A549 (cell line): Measurements from ENCODE around the gene NOC4L. TPM values are rescaled to one million over a fixed set of nuclear protein-coding genes. Genes with fewer than 3 reads are reported as not detected.

Source experiments
- ATAC-seq, 2 experiments: fragments of 200-7000 bp in 1 of 2; fragments of >200 bp in 1 of 2; cut with Nextera tagmentation in 1 of 2; cut with Tn5 transposase in 1 of 2; 3 replicates each; pipeline versions ENCODE4 v1.8.0 to v1.9.1; 2018 to 2020; ENCODE audit warnings: mild to moderate bottlenecking in 1 of 2, moderate library complexity in 1 of 2
- CTCF ChIA-PET: fragments of 300-600 bp; sonication (Branson Sonifier 250); formaldehyde crosslinking; extraction: SDS; loops from one replicate; lab custom pipeline; 2021; ENCODE audit warnings: antibody characterized with exemption, inconsistent platforms; lab: Yijun Ruan, JAX
- POLR2A ChIA-PET: fragments of 350-600 bp; formaldehyde crosslinking; extraction: SDS; loops from one replicate; lab custom pipeline; 2021; ENCODE audit warnings: antibody characterized with exemption, inconsistent platforms; lab: Yijun Ruan, JAX
- DNase-seq, 2 experiments: peaks; one replicate each; pipeline versions ENCODE4 v3.0.0 to v3.0.0-alpha.2; 2011 to 2016; ENCODE audit warnings: low read depth in 1 of 2, low spot score in 1 of 2
- FAIRE-seq: peaks from 2 replicates; lab custom pipeline; 2011; peaks lifted over from hg19 to GRCh38; lab: Jason Lieb, UNC
- H3K27ac ChIP-seq, 2 experiments: fragments of >200 bp; sonication (Bioruptor Twin); formaldehyde crosslinking; 3 replicates each; pipeline ENCODE4 v1.5.1; 2016 to 2017
- H3K4me1 ChIP-seq: fragments of >200 bp; sonication (Bioruptor Twin); formaldehyde crosslinking; 3 replicates; pipeline ENCODE4 v1.6.1; 2016
- H3K4me2 ChIP-seq: fragments of >200 bp; sonication (Bioruptor Twin); formaldehyde crosslinking; 3 replicates; pipeline ENCODE4 v1.6.1; 2016
- H3K4me3 ChIP-seq: fragments of >200 bp; sonication (Bioruptor Twin); formaldehyde crosslinking; 3 replicates; pipeline ENCODE4 v1.5.1; 2016
- H3K9me3 ChIP-seq: fragments of >200 bp; sonication (Bioruptor Twin); formaldehyde crosslinking; 3 replicates; pipeline ENCODE4 v1.6.1; 2016
- BHLHE40 ChIP-seq: IDR thresholded peaks from 2 replicates; pipeline ENCODE4 v1.6.1; 2012; ENCODE audit warnings: low read depth, low read length, inconsistent platforms
- CHD4 ChIP-seq: fragments of 200-600 bp; sonication (generic); IDR thresholded peaks from 2 replicates; pipeline ENCODE4 v1.6.1; 2016; ENCODE audit warnings: antibody characterized with exemption, mild to moderate bottlenecking, borderline replicate concordance
- FOSL2 ChIP-seq, 2 experiments: fragments of 450-650 bp in 1 of 2; fragments of >200 bp in 1 of 2; sonication (Bioruptor Twin) in 1 of 2; formaldehyde crosslinking; IDR thresholded peaks; 2 replicates each; pipeline versions ENCODE4 v1.5.0 to v1.6.1; 2016 to 2020; ENCODE audit warnings: mild to moderate bottlenecking in 1 of 2, moderate library complexity in 1 of 2
- HMGXB4 ChIP-seq: fragments of 250-450 bp; sonication (Bioruptor Pico); IDR thresholded peaks from 2 replicates; pipeline ENCODE4 v1.5.0; 2021; ENCODE audit warnings: mild to moderate bottlenecking, moderate library complexity, borderline replicate concordance
- KDM1A ChIP-seq: fragments of 200-600 bp; sonication (generic); IDR thresholded peaks from 2 replicates; pipeline ENCODE4 v1.6.1; 2016; ENCODE audit warnings: low read depth, mild to moderate bottlenecking
- KDM5A ChIP-seq: fragments of 200-600 bp; sonication (generic); IDR thresholded peaks from 2 replicates; pipeline ENCODE4 v1.6.1; 2016; ENCODE audit warnings: antibody characterized with exemption, mild to moderate bottlenecking
- MYC ChIP-seq: IDR thresholded peaks from 2 replicates; pipeline ENCODE4 v1.6.1; 2012; ENCODE audit warnings: mild to moderate bottlenecking, inconsistent platforms, low read length, improper control_type of control experiment, borderline replicate concordance
- POLR2A ChIP-seq: IDR thresholded peaks from 2 replicates; pipeline ENCODE4 v1.6.1; 2012; ENCODE audit warnings: mild to moderate bottlenecking, low read length
- POLR2AphosphoS2 ChIP-seq: conservative IDR thresholded peaks from 2 replicates; pipeline ENCODE4 v1.6.1; 2012; ENCODE audit warnings: low read length, improper control_type of control experiment, inconsistent platforms
- RAD21 ChIP-seq, 2 experiments: fragments of >200 bp in 1 of 2; sonication (Bioruptor Twin) in 1 of 2; formaldehyde crosslinking in 1 of 2; IDR thresholded peaks in 1 of 2; conservative IDR thresholded peaks in 1 of 2; 2 replicates in 1 of 2; 3 replicates in 1 of 2; pipeline ENCODE4 v1.6.1; 2012 to 2018; ENCODE audit warnings: inconsistent platforms in 1 of 2
- RARB ChIP-seq: fragments of 250-450 bp; sonication (Bioruptor Pico); IDR thresholded peaks from 2 replicates; pipeline ENCODE4 v1.8.0; 2021; ENCODE audit warnings: mild to moderate bottlenecking, moderate library complexity
- TFCP2L1 ChIP-seq: fragments of 250-450 bp; sonication (Bioruptor Pico); IDR thresholded peaks from 2 replicates; pipeline ENCODE4 v1.5.0; 2021; ENCODE audit warnings: mild to moderate bottlenecking
- ZFP36 ChIP-seq: fragments of 450-650 bp; IDR thresholded peaks from 2 replicates; pipeline ENCODE4 v1.6.1; 2014; ENCODE audit warnings: borderline replicate concordance; ENCODE audit not compliant: partially characterized antibody
- ZNF302 ChIP-seq: fragments of 250-450 bp; sonication (Bioruptor Pico); IDR thresholded peaks from 2 replicates; pipeline ENCODE4 v1.9.0; 2021; ENCODE audit warnings: inconsistent platforms, mild to moderate bottlenecking, moderate library complexity
- ZSCAN20 ChIP-seq: fragments of 250-450 bp; sonication (Bioruptor Pico); IDR thresholded peaks from 2 replicates; pipeline ENCODE4 v1.8.0; 2022; ENCODE audit warnings: mild to moderate bottlenecking, moderate library complexity
- WGBS: methylation state at CpG from one replicate; pipeline ENCODE4 v1.1.6; 2017; ENCODE audit errors: missing lambda C conversion rate; 5-methylcytosine and 5-hydroxymethylcytosine counted together
- polyA plus RNA-seq, 4 experiments: library from polyadenylated mRNA; depleted of rRNA in 3 of 4; stranded (reverse); fragments of >200 nt; fragmentation: RNase III in 1 of 4; extraction: RNeasy Plus Mini Kit Qiagen cat#74134 plus additional on column Dnase treatment in 1 of 4; gene quantifications; 2 replicates in 3 of 4; 3 replicates in 1 of 4; pipeline ENCODE4 v1.2.3, GENCODE V29; 2011 to 2017
- TF ChIP-seq, protein P1 (sequence below): IDR thresholded peaks from 2 replicates; pipeline ENCODE4 v1.6.1; 2012
- TF ChIP-seq, protein P2 (sequence below): fragments of >200 bp; sonication (Bioruptor Twin); formaldehyde crosslinking; IDR thresholded peaks from 3 replicates; pipeline ENCODE4 v1.5.1; 2016

The NOC4L gene
- polyA plus RNA-seq, 2 of the 4 experiments (the other 2 are of a cell fraction): 12.1 to 34.1 TPM

DNA sequence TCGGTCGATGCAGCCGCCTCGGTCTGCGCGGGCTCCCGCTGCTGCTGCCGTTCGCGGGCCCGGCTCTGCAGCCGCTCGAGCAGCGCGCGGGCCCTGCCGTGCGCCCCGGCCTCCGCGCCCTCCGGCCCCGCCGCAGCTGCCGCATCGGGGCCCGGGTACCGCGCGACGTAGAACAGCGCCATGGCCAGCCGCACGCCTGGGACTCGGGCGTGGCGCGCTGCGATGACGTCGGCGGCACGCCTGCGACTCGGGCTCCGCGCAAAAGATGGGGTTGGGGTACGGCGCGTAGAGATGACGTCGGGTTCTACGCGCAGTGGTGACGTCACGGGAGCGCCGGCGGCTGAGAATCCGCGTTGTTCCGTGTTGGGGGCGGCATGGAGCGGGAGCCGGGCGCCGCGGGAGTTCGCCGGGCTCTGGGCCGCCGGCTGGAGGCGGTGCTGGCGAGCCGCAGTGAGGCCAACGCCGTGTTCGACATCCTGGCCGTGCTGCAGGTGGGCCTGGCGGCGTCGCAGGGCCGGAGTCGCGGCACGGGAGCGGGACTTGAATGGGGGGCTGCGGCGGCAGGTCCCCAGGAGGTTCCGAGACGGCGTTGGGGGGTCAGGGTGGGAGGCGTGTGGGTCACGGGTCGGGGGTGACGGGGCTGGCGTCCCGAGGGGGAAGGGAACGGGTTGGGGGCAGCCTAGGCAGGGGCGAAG, at the start of gene NOC4L, which contains the start of gene DDX51 (continued):
- TF ChIP-seq ZSCAN20: no peak
- TF ChIP-seq BHLHE40: peak; percentile 78; the same call in 1 of the 2 replicates
- TF ChIP-seq KDM5A: peak; percentile 78
- TF ChIP-seq, protein P1, sequence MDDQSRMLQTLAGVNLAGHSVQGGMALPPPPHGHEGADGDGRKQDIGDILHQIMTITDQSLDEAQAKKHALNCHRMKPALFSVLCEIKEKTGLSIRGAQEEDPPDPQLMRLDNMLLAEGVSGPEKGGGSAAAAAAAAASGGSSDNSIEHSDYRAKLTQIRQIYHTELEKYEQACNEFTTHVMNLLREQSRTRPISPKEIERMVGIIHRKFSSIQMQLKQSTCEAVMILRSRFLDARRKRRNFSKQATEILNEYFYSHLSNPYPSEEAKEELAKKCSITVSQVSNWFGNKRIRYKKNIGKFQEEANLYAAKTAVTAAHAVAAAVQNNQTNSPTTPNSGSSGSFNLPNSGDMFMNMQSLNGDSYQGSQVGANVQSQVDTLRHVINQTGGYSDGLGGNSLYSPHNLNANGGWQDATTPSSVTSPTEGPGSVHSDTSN: peak; percentile 65; the same call in 1 of the 2 replicates
- TF ChIP-seq POLR2AphosphoS2: no peak

- Histone ChIP-seq H3K9me3 (0 out of 3 replicates have a peak, but pooled peaks cover 2% of the 10 kb centered on the region), H3K4me2 (no peak overlapping the region), H3K27ac (no peak overlapping the region), H3K4me1 (no peaks in the 10 kb centered on the region), H3K4me3 (no peak overlapping the region)
- ChIA-PET CTCF (no interaction called here), POLR2A (interaction anchor here (0.7 kb wide), 1 partner anchor 1225 kb away, joined by 3 read pairs; no protein-coding TSS in a partner anchor)
- WGBS: 87% methylated on average over 11 of the region's 11 CpGs
- TF ChIP-seq ZNF302: no peak
- no peak for TF ChIP-seq ZFP36
- FAIRE-seq: no peak
- no peak for ATAC-seq
- no peak for DNase-seq
Measured at GRCh38 chr12:132095520-132096409, 48.5 kb upstream of the NOC4L start.

DNA sequence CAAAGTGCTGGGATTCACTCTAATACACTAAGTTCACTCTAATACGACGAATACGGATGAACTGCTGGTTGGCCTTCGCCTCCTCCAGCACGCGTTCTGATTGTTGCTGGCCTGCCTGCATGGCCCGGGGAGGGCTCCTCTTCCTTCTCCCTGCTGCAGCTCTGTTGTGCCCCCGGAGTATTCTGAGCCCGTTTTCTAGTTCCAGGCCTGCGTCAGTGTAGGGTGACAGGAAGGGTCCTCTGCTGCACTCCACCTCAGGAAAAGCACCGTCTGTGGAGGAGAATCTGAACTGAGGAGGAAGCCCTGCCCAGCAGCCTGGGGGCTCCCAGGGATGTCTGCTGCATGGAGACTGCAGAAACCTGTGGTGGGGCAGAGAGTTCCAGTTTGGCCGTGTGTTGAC, 44.5 kb upstream of the NOC4L start:
- TF ChIP-seq FOSL2 (IDR thresholded peaks at IDR 0.05): no peak
- no peak for TF ChIP-seq FOSL2 (CRISPR knock-in tag; IDR thresholded peaks at IDR 0.05)
- TF ChIP-seq, protein P2, sequence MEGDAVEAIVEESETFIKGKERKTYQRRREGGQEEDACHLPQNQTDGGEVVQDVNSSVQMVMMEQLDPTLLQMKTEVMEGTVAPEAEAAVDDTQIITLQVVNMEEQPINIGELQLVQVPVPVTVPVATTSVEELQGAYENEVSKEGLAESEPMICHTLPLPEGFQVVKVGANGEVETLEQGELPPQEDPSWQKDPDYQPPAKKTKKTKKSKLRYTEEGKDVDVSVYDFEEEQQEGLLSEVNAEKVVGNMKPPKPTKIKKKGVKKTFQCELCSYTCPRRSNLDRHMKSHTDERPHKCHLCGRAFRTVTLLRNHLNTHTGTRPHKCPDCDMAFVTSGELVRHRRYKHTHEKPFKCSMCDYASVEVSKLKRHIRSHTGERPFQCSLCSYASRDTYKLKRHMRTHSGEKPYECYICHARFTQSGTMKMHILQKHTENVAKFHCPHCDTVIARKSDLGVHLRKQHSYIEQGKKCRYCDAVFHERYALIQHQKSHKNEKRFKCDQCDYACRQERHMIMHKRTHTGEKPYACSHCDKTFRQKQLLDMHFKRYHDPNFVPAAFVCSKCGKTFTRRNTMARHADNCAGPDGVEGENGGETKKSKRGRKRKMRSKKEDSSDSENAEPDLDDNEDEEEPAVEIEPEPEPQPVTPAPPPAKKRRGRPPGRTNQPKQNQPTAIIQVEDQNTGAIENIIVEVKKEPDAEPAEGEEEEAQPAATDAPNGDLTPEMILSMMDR: no peak
- TF ChIP-seq, all 56 proteins: peak for 0
- no peak overlapping the region for H3K27ac ChIP-seq
- 0 out of 3 replicates have a peak, but pooled peaks cover 2% of the 10 kb centered on the region for H3K9me3 ChIP-seq
- POLR2A ChIA-PET: interaction anchor here (0.6 kb wide), 1 partner anchor 13 kb away, joined by 11 read pairs; no protein-coding TSS in a partner anchor
- 93% methylated on average over 12 of the region's 12 CpGs for WGBS
- H3K4me1 ChIP-seq: no peaks in the 10 kb centered on the region
- no peak for FAIRE-seq
- no peak overlapping the region for H3K4me2 ChIP-seq
- CTCF ChIA-PET: interaction anchor here (1.0 kb wide), 1 partner anchor 9 kb away, joined by 3 read pairs; no protein-coding TSS in a partner anchor
- ATAC-seq: no peak
- no peak overlapping the region for H3K4me3 ChIP-seq
- no peak for DNase-seq

- H3K4me3 ChIP-seq: no peak overlapping the region
- FAIRE-seq (no peak), ATAC-seq (no peak; a peak in 2 of 6 replicates), DNase-seq (no peak)
- H3K4me1 ChIP-seq: no peaks in the 10 kb centered on the region
- H3K27ac ChIP-seq: no peak overlapping the region
- ChIA-PET POLR2A (no interaction called here), CTCF (interaction anchor here (0.6 kb wide), 1 partner anchor 146 kb away, joined by 3 read pairs; no protein-coding TSS in a partner anchor)
- 0 out of 3 replicates have a peak, but pooled peaks cover 2% of the 10 kb centered on the region for H3K9me3 ChIP-seq
- H3K4me2 ChIP-seq: no peak overlapping the region
- TF ChIP-seq RAD21 (conservative IDR thresholded peaks at IDR 0.05 in 1 of 2, IDR thresholded peaks at IDR 0.05 in 1 of 2) (no peak), KDM1A (no peak), CHD4 (no peak), RARB (CRISPR knock-in tag) (no peak), MYC (no peak), POLR2A (no peak), TFCP2L1 (CRISPR knock-in tag) (no peak), HMGXB4 (no peak)
- WGBS: 95% methylated on average over 12 of the region's 13 CpGs
Measured at GRCh38 chr12:132100306-132101065, 43.8 kb upstream of the NOC4L start.
